ENCODE results near the gene GYS1. TPM values are rescaled to one million over a fixed set of nuclear protein-coding genes. Genes with fewer than 3 reads are reported as not detected.

Gene GYS1
- total RNA-seq, 6 experiments from 2014 or later = 4.7 to 12.5 (median 8.9) TPM

DNA sequence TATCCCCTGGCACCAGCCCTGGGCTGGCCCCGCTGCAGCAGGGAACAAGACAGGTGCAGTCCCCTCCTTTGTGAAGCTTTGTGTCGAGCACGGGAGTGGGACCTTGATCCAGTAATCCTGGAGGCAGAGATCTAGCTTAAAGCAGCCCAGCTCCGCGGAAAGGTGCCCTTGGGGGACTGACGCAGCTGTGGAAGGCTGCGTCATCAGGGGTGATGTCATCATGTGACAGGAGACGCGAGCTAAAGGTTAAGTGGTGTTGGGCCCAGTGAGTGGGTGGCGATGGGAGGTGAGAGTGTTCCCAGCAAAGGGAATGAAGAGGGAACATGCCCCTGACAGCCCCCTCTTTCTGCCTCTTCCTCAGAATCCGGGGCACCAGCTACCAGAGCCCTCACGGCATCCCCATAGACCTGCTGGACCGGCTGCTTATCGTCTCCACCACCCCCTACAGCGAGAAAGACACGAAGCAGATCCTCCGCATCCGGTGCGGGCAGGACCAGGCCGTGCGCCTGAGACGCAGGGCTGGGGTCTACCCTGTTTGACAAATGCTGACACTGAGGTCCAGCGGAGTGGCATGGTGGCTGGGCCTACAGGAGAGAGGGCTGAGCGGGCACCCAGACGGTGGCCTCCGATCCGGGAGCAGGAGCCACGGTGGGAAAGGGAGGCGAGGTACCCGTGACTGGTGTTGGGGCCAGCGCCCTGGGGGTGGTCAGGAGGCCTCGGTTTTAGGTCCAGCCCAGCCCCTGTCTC is 21.2 kb upstream of the GYS1 start:
- no peaks in the 10 kb centered on the region for H3K27me3 ChIP-seq

DNA sequence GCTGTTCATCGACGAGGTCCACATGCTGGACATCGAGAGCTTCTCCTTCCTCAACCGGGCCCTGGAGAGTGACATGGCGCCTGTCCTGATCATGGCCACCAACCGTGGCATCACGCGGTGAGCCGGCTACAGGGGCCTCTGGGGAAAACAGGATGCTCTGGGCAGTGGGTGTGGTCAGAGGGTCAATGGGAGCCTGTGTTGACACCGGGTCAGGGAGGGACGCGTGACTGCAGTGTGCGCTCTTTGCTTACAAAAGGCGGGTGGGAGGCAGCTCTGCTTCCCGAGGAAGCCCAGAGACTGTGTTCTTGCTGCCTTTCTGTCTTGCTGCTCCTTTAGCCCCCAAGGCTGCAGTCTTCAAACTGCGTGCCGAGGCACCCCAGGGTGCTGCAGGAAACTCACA is 18.1 kb upstream of the GYS1 start:
- no peak for DNase-seq
- Histone ChIP-seq H3K4me1 (no peaks in the 10 kb centered on the region), H3K4me3 (no peak overlapping the region), H3K27me3 (no peaks in the 10 kb centered on the region), H3K9me3 (no peaks in the 10 kb centered on the region), H3K36me3 (peaks cover 0 to 35% (median 3%) of the 10 kb centered on the region in 4 donors), H3K27ac (no peak overlapping the region)
- ATAC-seq = no peak
- WGBS (ENCODE audit: insufficient coverage, low coverage, low lambda C conversion rate, missing lambda C conversion rate) = 40% methylated on average over 3 of the region's 17 CpGs
- intact Hi-C loops (cut with DNase I) = no loop called here
- TF ChIP-seq, protein P1, sequence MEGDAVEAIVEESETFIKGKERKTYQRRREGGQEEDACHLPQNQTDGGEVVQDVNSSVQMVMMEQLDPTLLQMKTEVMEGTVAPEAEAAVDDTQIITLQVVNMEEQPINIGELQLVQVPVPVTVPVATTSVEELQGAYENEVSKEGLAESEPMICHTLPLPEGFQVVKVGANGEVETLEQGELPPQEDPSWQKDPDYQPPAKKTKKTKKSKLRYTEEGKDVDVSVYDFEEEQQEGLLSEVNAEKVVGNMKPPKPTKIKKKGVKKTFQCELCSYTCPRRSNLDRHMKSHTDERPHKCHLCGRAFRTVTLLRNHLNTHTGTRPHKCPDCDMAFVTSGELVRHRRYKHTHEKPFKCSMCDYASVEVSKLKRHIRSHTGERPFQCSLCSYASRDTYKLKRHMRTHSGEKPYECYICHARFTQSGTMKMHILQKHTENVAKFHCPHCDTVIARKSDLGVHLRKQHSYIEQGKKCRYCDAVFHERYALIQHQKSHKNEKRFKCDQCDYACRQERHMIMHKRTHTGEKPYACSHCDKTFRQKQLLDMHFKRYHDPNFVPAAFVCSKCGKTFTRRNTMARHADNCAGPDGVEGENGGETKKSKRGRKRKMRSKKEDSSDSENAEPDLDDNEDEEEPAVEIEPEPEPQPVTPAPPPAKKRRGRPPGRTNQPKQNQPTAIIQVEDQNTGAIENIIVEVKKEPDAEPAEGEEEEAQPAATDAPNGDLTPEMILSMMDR (IDR thresholded peaks at IDR 0.05) = no peak
- no peak for TF ChIP-seq POLR2A (IDR thresholded peaks at IDR 0.05)

More for the DNA sequence above, 21.2 kb upstream of the GYS1 start:
- DNase-seq = no peak
- Histone ChIP-seq H3K9me3 (no peaks in the 10 kb centered on the region), H3K27ac (no peak overlapping the region), H3K36me3 (peaks cover 0 to 17% (median 2%) of the 10 kb centered on the region in 4 donors), H3K4me1 (peaks cover 0 to 16% (median 0%) of the 10 kb centered on the region in 4 donors), H3K4me3 (no peak overlapping the region)
- intact Hi-C loops (cut with DNase I) = no loop called here
- ATAC-seq = no peak
- TF ChIP-seq, protein P1 (IDR thresholded peaks at IDR 0.05) = no peak
- no peak for TF ChIP-seq POLR2A (IDR thresholded peaks at IDR 0.05)
- 93% methylated on average over 5 of the region's 32 CpGs for WGBS (ENCODE audit: insufficient coverage, low coverage, low lambda C conversion rate, missing lambda C conversion rate)

DNA sequence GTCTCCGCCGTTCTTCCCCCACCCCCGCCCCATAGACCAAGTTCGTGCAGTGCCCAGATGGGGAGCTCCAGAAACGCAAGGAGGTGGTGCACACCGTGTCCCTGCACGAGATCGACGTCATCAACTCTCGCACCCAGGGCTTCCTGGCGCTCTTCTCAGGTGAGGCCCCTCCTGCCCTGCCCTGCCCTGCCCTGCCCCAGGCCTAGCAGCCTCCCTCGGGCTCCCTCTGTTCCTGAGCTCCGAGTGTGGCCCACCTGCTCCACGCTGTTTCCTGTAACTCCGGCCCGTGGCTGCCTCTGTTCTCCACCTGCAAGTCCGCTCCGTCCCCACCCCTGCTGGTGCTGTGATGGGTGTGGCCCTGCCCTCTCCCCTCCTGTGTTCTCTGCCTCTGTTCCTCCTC is 17.3 kb upstream of the GYS1 start:
- DNase-seq = no peak
- no peak for ATAC-seq
- Histone ChIP-seq H3K36me3 (peaks cover 0 to 35% (median 4%) of the 10 kb centered on the region in 4 donors), H3K4me1 (no peaks in the 10 kb centered on the region), H3K27me3 (no peaks in the 10 kb centered on the region), H3K4me3 (no peak overlapping the region), H3K9me3 (no peaks in the 10 kb centered on the region), H3K27ac (no peak overlapping the region)
- TF ChIP-seq, protein P1 (IDR thresholded peaks at IDR 0.05) = no peak
- no peak for TF ChIP-seq POLR2A (IDR thresholded peaks at IDR 0.05)
- intact Hi-C loops (cut with DNase I) = no loop called here
- no CpG with 5 or more reads among the region's 18 CpGs for WGBS (ENCODE audit: insufficient coverage, low coverage, low lambda C conversion rate, missing lambda C conversion rate)

DNA sequence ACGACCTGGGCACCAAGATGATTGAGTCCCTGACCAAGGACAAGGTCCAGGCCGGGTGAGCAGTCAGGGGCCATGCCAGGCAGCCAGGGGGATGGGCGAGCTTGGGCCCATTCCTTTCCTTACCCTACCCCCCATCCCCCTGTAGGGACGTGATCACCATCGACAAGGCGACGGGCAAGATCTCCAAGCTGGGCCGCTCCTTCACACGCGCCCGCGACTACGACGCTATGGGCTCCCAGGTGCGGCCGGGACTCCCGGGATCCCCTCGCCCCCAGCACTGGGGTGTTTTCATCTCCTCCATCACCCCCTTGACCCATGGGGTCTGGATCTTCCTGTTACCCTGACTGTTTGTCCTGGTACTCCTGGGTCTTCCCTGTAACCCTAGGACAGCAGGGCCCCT is 16.7 kb upstream of the GYS1 start:
- Histone ChIP-seq H3K4me3 (no peak overlapping the region), H3K4me1 (no peaks in the 10 kb centered on the region), H3K9me3 (no peaks in the 10 kb centered on the region), H3K27me3 (no peaks in the 10 kb centered on the region), H3K27ac (no peak overlapping the region), H3K36me3 (peaks cover 0 to 38% (median 5%) of the 10 kb centered on the region in 4 donors)
- DNase-seq = no peak
- 94% methylated on average over 10 of the region's 18 CpGs for WGBS (ENCODE audit: insufficient coverage, low coverage, low lambda C conversion rate, missing lambda C conversion rate)
- intact Hi-C loops (cut with DNase I) = no loop called here
- ATAC-seq = no peak
- no peak for TF ChIP-seq POLR2A (IDR thresholded peaks at IDR 0.05)
- TF ChIP-seq, protein P1 (IDR thresholded peaks at IDR 0.05) = no peak
